ENCODE results near the gene HCN2.
"Not testable (repeated sequence)": the region's sequence is repeated elsewhere in the genome, so short reads cannot be mapped to it uniquely, and the experiment has no call there.

HCN2 gene

GRCh38 chr19:588093-588740, 1.5 kb upstream of the HCN2 start:
- DNase-seq = peak; percentile 75

- DNase-seq = no peak
Measured at GRCh38 chr19:588741-589692, 664 bp upstream of the HCN2 start.

- no peak for DNase-seq
Measured at GRCh38 chr19:590396-590745, 690 bp downstream of the HCN2 start.

- DNase-seq = no peak
Measured at GRCh38 chr19:590750-591098, 1.0 kb downstream of the HCN2 start.

GRCh38 chr19:591099-591958, 1.6 kb downstream of the HCN2 start:
- peak; percentile 67 for DNase-seq

- no peak for DNase-seq
Measured at GRCh38 chr19:592101-592500, 2.4 kb downstream of the HCN2 start.

GRCh38 chr19:593055-593454, 3.4 kb downstream of the HCN2 start:
- DNase-seq = no peak

GRCh38 chr19:593505-593904, 3.8 kb downstream of the HCN2 start:
- DNase-seq = no peak

- DNase-seq = no peak
Measured at GRCh38 chr19:594265-594870, 4.7 kb downstream of the HCN2 start.

GRCh38 chr19:595326-596262, 5.9 kb downstream of the HCN2 start:
- peak; percentile 57 for DNase-seq

- no peak for DNase-seq
Measured at GRCh38 chr19:596263-596655, 6.6 kb downstream of the HCN2 start.

GRCh38 chr19:597406-598315, 8.0 kb downstream of the HCN2 start:
- no peak for DNase-seq

- DNase-seq = no peak
Measured at GRCh38 chr19:601310-601709, 11.6 kb downstream of the HCN2 start.

- no peak for DNase-seq
Measured at GRCh38 chr19:601790-602189, 12.1 kb downstream of the HCN2 start.

- DNase-seq = no peak
Measured at GRCh38 chr19:602391-603301, 13.0 kb downstream of the HCN2 start.

- DNase-seq = not testable (repeated sequence)
Measured at GRCh38 chr19:603302-603639, 13.6 kb downstream of the HCN2 start.

- not testable (repeated sequence) for DNase-seq
Measured at GRCh38 chr19:603779-604178, 14.1 kb downstream of the HCN2 start.

- DNase-seq = no peak
Measured at GRCh38 chr19:604355-604754, 14.7 kb downstream of the HCN2 start.

GRCh38 chr19:605061-605971, 15.6 kb downstream of the HCN2 start:
- DNase-seq = not testable (repeated sequence)
